Measurements from ENCODE around the gene MPP2.

DNA sequence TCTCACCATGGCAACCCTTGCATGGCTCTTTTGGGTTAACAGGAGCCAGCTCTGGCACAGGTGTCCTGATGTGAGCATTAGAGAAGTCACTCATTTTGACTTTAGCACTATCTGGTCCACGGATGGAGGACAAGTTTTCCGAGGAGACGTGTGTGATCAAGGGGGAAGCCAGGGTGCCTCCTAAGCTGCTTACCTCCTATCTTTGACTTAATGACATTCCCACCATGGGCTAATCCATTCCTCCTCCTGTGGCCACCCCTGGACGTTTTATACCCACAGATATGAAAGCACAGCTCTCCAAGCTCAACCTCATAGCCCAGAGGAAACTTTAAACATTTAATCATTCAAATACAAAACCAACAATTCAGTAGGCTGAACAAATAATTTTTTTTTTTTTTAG lies 18.8 kb downstream of the MPP2 start:
- TF ChIP-seq, protein P1, sequence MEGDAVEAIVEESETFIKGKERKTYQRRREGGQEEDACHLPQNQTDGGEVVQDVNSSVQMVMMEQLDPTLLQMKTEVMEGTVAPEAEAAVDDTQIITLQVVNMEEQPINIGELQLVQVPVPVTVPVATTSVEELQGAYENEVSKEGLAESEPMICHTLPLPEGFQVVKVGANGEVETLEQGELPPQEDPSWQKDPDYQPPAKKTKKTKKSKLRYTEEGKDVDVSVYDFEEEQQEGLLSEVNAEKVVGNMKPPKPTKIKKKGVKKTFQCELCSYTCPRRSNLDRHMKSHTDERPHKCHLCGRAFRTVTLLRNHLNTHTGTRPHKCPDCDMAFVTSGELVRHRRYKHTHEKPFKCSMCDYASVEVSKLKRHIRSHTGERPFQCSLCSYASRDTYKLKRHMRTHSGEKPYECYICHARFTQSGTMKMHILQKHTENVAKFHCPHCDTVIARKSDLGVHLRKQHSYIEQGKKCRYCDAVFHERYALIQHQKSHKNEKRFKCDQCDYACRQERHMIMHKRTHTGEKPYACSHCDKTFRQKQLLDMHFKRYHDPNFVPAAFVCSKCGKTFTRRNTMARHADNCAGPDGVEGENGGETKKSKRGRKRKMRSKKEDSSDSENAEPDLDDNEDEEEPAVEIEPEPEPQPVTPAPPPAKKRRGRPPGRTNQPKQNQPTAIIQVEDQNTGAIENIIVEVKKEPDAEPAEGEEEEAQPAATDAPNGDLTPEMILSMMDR (IDR thresholded peaks at IDR 0.05) = no peak
- no peak for TF ChIP-seq POLR2A (IDR thresholded peaks at IDR 0.05)
